Measurements from ENCODE around the gene TPCN2. TPM values are rescaled to one million over a fixed set of nuclear protein-coding genes. Genes with fewer than 3 reads are reported as not detected.

The TPCN2 gene
- total and polyA plus RNA-seq, 4 donors = 6.4 to 20.8 (median 12.1) TPM

DNA sequence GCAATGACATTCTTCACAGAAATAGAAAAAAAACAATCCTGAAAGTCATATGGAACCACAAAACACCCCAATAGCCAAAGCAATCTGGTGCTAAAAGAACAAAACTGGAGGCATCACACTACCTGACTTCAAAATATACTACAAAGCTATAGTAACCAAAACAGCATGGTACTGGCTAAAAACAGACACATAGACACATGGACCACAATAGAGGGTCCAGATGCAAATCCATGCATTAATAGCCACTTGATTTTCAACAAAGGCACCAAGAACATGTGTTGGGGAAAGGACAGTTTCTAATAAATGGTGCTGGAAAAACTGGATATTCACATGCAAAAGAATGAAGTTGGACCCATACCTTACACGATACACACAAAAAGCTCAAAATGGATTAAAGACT is 79.2 kb downstream of the TPCN2 start:
- WGBS = 97% methylated on average over 1 of the region's 1 CpG

DNA sequence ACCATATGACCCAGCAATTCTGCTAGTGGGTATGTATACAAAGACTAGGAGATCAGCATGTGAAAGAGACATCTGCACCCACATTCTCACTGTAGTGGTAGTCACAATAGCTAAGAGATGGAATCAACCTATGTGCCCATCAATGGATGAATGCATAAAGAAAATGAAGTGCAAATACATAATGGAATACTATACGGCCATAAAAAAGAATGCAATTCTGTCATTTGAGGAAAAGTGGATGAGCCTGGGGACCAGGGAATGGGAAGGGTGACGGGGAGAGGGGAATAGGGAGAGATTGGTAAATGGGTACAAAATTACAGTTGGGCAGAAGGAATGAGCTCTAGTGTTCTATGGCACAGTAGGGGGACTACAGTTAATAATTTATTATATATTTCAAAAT is 80.3 kb downstream of the TPCN2 start:
- WGBS = 93% methylated on average over 2 of the region's 2 CpGs
- peaks cover 0 to 3% (median 0%) of the 10 kb centered on the region in 4 donors for H3K4me1 ChIP-seq (ENCODE audit: control insufficient read depth in 4 of 4, insufficient read depth in 4 of 4, low read length in 3 of 4)
- no peak for DNase-seq (ENCODE audit: low spot score)
- H3K27ac ChIP-seq (ENCODE audit: low read depth in 1 of 2, low read length in 2 of 2) = no peak overlapping the region
- no peaks in the 10 kb centered on the region for H3K27me3 ChIP-seq (ENCODE audit: control insufficient read depth in 4 of 4, insufficient read depth in 4 of 4, low read length in 3 of 4)
- H3K36me3 ChIP-seq (ENCODE audit: control insufficient read depth in 4 of 4, insufficient read depth in 3 of 4, low read depth in 1 of 4, low read length in 3 of 4) = no peaks in the 10 kb centered on the region
- TF ChIP-seq FOXA2 (IDR thresholded peaks at IDR 0.05) = no peak
- TF ChIP-seq RXRA (IDR thresholded peaks at IDR 0.05) = no peak
- no peak for TF ChIP-seq NR2F2 (IDR thresholded peaks at IDR 0.05)
- TF ChIP-seq, protein P1, sequence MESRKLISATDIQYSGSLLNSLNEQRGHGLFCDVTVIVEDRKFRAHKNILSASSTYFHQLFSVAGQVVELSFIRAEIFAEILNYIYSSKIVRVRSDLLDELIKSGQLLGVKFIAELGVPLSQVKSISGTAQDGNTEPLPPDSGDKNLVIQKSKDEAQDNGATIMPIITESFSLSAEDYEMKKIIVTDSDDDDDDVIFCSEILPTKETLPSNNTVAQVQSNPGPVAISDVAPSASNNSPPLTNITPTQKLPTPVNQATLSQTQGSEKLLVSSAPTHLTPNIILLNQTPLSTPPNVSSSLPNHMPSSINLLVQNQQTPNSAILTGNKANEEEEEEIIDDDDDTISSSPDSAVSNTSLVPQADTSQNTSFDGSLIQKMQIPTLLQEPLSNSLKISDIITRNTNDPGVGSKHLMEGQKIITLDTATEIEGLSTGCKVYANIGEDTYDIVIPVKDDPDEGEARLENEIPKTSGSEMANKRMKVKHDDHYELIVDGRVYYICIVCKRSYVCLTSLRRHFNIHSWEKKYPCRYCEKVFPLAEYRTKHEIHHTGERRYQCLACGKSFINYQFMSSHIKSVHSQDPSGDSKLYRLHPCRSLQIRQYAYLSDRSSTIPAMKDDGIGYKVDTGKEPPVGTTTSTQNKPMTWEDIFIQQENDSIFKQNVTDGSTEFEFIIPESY (IDR thresholded peaks at IDR 0.05) = no peak
- no peak for TF ChIP-seq GABPA (IDR thresholded peaks at IDR 0.05 in 1 of 2, conservative IDR thresholded peaks at IDR 0.05 in 1 of 2)
- TF ChIP-seq, protein P2, sequence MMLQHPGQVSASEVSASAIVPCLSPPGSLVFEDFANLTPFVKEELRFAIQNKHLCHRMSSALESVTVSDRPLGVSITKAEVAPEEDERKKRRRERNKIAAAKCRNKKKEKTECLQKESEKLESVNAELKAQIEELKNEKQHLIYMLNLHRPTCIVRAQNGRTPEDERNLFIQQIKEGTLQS (IDR thresholded peaks at IDR 0.05) = no peak
- H3K4me3 ChIP-seq (ENCODE audit: low read depth in 1 of 3, low read length in 3 of 3) = no peak overlapping the region
- H3K9me3 ChIP-seq (ENCODE audit: control insufficient read depth in 4 of 4, low read length in 3 of 4) = peaks cover 0 to 3% (median 0%) of the 10 kb centered on the region in 4 donors
- no peak overlapping the region for H3K9ac ChIP-seq (ENCODE audit: low read depth in 1 of 2, low read length in 2 of 2)

More for the DNA sequence above, 79.2 kb downstream of the TPCN2 start:
- TF ChIP-seq EGR1 (IDR thresholded peaks at IDR 0.05; ENCODE audit: low read depth in 2 of 2) = no peak
- TF ChIP-seq HNF4G (IDR thresholded peaks at IDR 0.05) = no peak
- no peak for TF ChIP-seq FOXA2 (IDR thresholded peaks at IDR 0.05)
- TF ChIP-seq, protein P2 (IDR thresholded peaks at IDR 0.05) = no peak
- TF ChIP-seq GABPA (IDR thresholded peaks at IDR 0.05 in 1 of 2, conservative IDR thresholded peaks at IDR 0.05 in 1 of 2) = no peak
- no peak for TF ChIP-seq NR2F2 (IDR thresholded peaks at IDR 0.05)
- no peak for TF ChIP-seq JUND (IDR thresholded peaks at IDR 0.05)
- TF ChIP-seq, protein P1 (IDR thresholded peaks at IDR 0.05) = no peak
- TF ChIP-seq, protein P3, sequence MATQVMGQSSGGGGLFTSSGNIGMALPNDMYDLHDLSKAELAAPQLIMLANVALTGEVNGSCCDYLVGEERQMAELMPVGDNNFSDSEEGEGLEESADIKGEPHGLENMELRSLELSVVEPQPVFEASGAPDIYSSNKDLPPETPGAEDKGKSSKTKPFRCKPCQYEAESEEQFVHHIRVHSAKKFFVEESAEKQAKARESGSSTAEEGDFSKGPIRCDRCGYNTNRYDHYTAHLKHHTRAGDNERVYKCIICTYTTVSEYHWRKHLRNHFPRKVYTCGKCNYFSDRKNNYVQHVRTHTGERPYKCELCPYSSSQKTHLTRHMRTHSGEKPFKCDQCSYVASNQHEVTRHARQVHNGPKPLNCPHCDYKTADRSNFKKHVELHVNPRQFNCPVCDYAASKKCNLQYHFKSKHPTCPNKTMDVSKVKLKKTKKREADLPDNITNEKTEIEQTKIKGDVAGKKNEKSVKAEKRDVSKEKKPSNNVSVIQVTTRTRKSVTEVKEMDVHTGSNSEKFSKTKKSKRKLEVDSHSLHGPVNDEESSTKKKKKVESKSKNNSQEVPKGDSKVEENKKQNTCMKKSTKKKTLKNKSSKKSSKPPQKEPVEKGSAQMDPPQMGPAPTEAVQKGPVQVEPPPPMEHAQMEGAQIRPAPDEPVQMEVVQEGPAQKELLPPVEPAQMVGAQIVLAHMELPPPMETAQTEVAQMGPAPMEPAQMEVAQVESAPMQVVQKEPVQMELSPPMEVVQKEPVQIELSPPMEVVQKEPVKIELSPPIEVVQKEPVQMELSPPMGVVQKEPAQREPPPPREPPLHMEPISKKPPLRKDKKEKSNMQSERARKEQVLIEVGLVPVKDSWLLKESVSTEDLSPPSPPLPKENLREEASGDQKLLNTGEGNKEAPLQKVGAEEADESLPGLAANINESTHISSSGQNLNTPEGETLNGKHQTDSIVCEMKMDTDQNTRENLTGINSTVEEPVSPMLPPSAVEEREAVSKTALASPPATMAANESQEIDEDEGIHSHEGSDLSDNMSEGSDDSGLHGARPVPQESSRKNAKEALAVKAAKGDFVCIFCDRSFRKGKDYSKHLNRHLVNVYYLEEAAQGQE (IDR thresholded peaks at IDR 0.05) = no peak
- no peak for TF ChIP-seq SP1 (IDR thresholded peaks at IDR 0.05)
- no peak for TF ChIP-seq YY1 (IDR thresholded peaks at IDR 0.05)
- no peak for TF ChIP-seq RAD21 (IDR thresholded peaks at IDR 0.05)
- H3K36me3 ChIP-seq (ENCODE audit: control insufficient read depth in 4 of 4, insufficient read depth in 3 of 4, low read depth in 1 of 4, low read length in 3 of 4) = no peaks in the 10 kb centered on the region
- no peaks in the 10 kb centered on the region for H3K27me3 ChIP-seq (ENCODE audit: control insufficient read depth in 4 of 4, insufficient read depth in 4 of 4, low read length in 3 of 4)
- DNase-seq (ENCODE audit: low spot score) = no peak
- H3K9ac ChIP-seq (ENCODE audit: low read depth in 1 of 2, low read length in 2 of 2) = no peak overlapping the region
- peaks cover 0 to 3% (median 0%) of the 10 kb centered on the region in 4 donors for H3K9me3 ChIP-seq (ENCODE audit: control insufficient read depth in 4 of 4, low read length in 3 of 4)
- no peak overlapping the region for H3K27ac ChIP-seq (ENCODE audit: low read depth in 1 of 2, low read length in 2 of 2)
- peaks cover 0 to 3% (median under 1%) of the 10 kb centered on the region in 4 donors for H3K4me1 ChIP-seq (ENCODE audit: control insufficient read depth in 4 of 4, insufficient read depth in 4 of 4, low read length in 3 of 4)
- H3K4me3 ChIP-seq (ENCODE audit: low read depth in 1 of 3, low read length in 3 of 3) = no peak overlapping the region
